Brain microvascular endothelial cell (primary cell): ENCODE data around the gene EHBP1.

ENCODE experiments used
- DNase-seq: peaks from one replicate; pipeline ENCODE4 v3.0.0-alpha.2; 2020
- H3K27ac ChIP-seq: fragments of 250-450 bp; sonication (Bioruptor Pico); 2 replicates; pipeline ENCODE4 v1.5.1; 2020; ENCODE audit warnings: mild to moderate bottlenecking, moderate library complexity
- H3K27me3 ChIP-seq: fragments of 250-450 bp; sonication (Bioruptor Pico); replicated peaks from 2 replicates; pipeline ENCODE4 v1.5.1; 2020; ENCODE audit warnings: mild to moderate bottlenecking
- H3K36me3 ChIP-seq: fragments of 250-450 bp; sonication (Bioruptor Pico); replicated peaks from 2 replicates; pipeline ENCODE4 v1.5.1; 2020; ENCODE audit warnings: mild to moderate bottlenecking
- H3K4me3 ChIP-seq: 2 replicates; pipeline ENCODE4 v1.5.1; 2011; ENCODE audit warnings: low read depth, mild to moderate bottlenecking, control low read depth, low read length, moderate library complexity
- CTCF ChIP-seq: IDR thresholded peaks from 2 replicates; pipeline ENCODE4 v1.5.1; 2011; ENCODE audit warnings: low read depth, mild to moderate bottlenecking, moderate library complexity, low read length, control low read depth, inconsistent platforms; ENCODE audit errors: missing control alignments
- in situ Hi-C: cut with HindIII; loops from 2 replicates; pipeline ENCODE4 v1.10.0; 2017; ENCODE audit warnings: low sequenced_read_pairs, low pct_ligation_motif_present

The EHBP1 gene

GRCh38 chr2:63003351-63003750, 297.8 kb downstream of the EHBP1 start:
- H3K4me3 ChIP-seq: no peak overlapping the region
- no peak overlapping the region for H3K27ac ChIP-seq
- no peaks in the 10 kb centered on the region for H3K36me3 ChIP-seq
- no peak for TF ChIP-seq CTCF
- no peaks in the 10 kb centered on the region for H3K27me3 ChIP-seq
- in situ Hi-C loops: no loop called here
- no peak for DNase-seq

- no peak for DNase-seq
- no peaks in the 10 kb centered on the region for H3K27me3 ChIP-seq
- H3K27ac ChIP-seq: no peak overlapping the region
- H3K36me3 ChIP-seq: no peaks in the 10 kb centered on the region
- no peak for TF ChIP-seq CTCF
- in situ Hi-C loops: no loop called here
- no peak overlapping the region for H3K4me3 ChIP-seq
Measured at GRCh38 chr2:63007813-63008458, 302.4 kb downstream of the EHBP1 start.

- Histone ChIP-seq H3K4me3 (no peak overlapping the region), H3K36me3 (no peaks in the 10 kb centered on the region), H3K27me3 (no peaks in the 10 kb centered on the region), H3K27ac (no peak overlapping the region)
- in situ Hi-C loops: no loop called here
- no peak for TF ChIP-seq CTCF
- DNase-seq: no peak
Measured at GRCh38 chr2:63008838-63009237, 303.3 kb downstream of the EHBP1 start.

GRCh38 chr2:63009490-63009889, 304.0 kb downstream of the EHBP1 start:
- DNase-seq: no peak
- H3K27ac ChIP-seq: no peak overlapping the region
- TF ChIP-seq CTCF: no peak
- H3K36me3 ChIP-seq: no peaks in the 10 kb centered on the region
- in situ Hi-C loops: no loop called here
- H3K27me3 ChIP-seq: no peaks in the 10 kb centered on the region
- H3K4me3 ChIP-seq: no peak overlapping the region

- Histone ChIP-seq H3K27me3 (no peaks in the 10 kb centered on the region), H3K36me3 (no peaks in the 10 kb centered on the region), H3K27ac (no peak overlapping the region), H3K4me3 (no peak overlapping the region)
- no peak for DNase-seq
- in situ Hi-C loops: no loop called here
- no peak for TF ChIP-seq CTCF
Measured at GRCh38 chr2:63012541-63012940, 307.0 kb downstream of the EHBP1 start.

GRCh38 chr2:63013438-63013837, 307.9 kb downstream of the EHBP1 start:
- no peak for DNase-seq
- no peaks in the 10 kb centered on the region for H3K36me3 ChIP-seq
- H3K27ac ChIP-seq: no peak overlapping the region
- in situ Hi-C loops: no loop called here
- no peak overlapping the region for H3K4me3 ChIP-seq
- H3K27me3 ChIP-seq: no peaks in the 10 kb centered on the region
- no peak for TF ChIP-seq CTCF
